Mesenchymal stem cell (in vitro differentiated cells and primary cell): Measurements from ENCODE around the gene RFXAP. TPM values are rescaled to one million over a fixed set of nuclear protein-coding genes. Genes with fewer than 3 reads are reported as not detected.

Experiments used
- DNase-seq: peaks from one replicate; pipeline ENCODE4 v3.0.0-alpha.2; 2013
- H2AFZ ChIP-seq: one replicate; pipeline ENCODE4 v1.6.1; 2013; ENCODE audit warnings: low read depth, mild to moderate bottlenecking, control low read depth, inconsistent platforms, low read length, moderate library complexity
- H2AK5ac ChIP-seq: 2 replicates; pipeline ENCODE4 v1.6.1; 2013; ENCODE audit warnings: low read length, moderate library complexity, mild to moderate bottlenecking, inconsistent platforms; ENCODE audit not compliant: severe bottlenecking
- H2BK120ac ChIP-seq: one replicate; pipeline ENCODE4 v1.6.1; 2013; ENCODE audit warnings: low read depth, mild to moderate bottlenecking, inconsistent platforms, low read length, moderate library complexity
- H2BK12ac ChIP-seq, 2 experiments: one replicate each; pipeline ENCODE4 v1.6.1; 2013; ENCODE audit warnings: inconsistent platforms in 2 of 2, low read length in 2 of 2, mild to moderate bottlenecking in 2 of 2, moderate library complexity in 2 of 2, control low read depth in 1 of 2
- H2BK15ac ChIP-seq: one replicate; pipeline ENCODE4 v1.6.1; 2013; ENCODE audit warnings: mild to moderate bottlenecking, low read depth, inconsistent platforms; ENCODE audit not compliant: poor library complexity, severe bottlenecking
- H2BK5ac ChIP-seq: 2 replicates; pipeline ENCODE4 v1.6.1; 2013; ENCODE audit warnings: low read depth, mild to moderate bottlenecking, low read length, control low read depth, inconsistent platforms; ENCODE audit not compliant: poor library complexity, severe bottlenecking
- H3K14ac ChIP-seq, 2 experiments: one replicate each; pipeline ENCODE4 v1.6.1; 2013; ENCODE audit warnings: inconsistent platforms in 2 of 2, low read length in 2 of 2, control low read depth in 1 of 2, mild to moderate bottlenecking in 1 of 2, moderate library complexity in 1 of 2
- H3K18ac ChIP-seq, 2 experiments: one replicate each; pipeline ENCODE4 v1.6.1; 2013; ENCODE audit warnings: inconsistent platforms in 2 of 2, low read length in 2 of 2, control low read depth in 1 of 2, low read depth in 1 of 2, mild to moderate bottlenecking in 1 of 2
- H3K23ac ChIP-seq, 2 experiments: one replicate each; pipeline ENCODE4 v1.6.1; 2013; ENCODE audit warnings: inconsistent platforms in 2 of 2, low read length in 2 of 2, mild to moderate bottlenecking in 2 of 2, moderate library complexity in 2 of 2, control low read depth in 1 of 2
- H3K27ac ChIP-seq: 2 replicates; pipeline ENCODE4 v1.5.1; 2013; ENCODE audit warnings: mild to moderate bottlenecking, moderate library complexity, low read length, control low read depth, inconsistent platforms; ENCODE audit not compliant: poor library complexity, severe bottlenecking
- H3K27me3 ChIP-seq, 2 experiments: 2 replicates each; pipeline versions ENCODE4 v1.6.1 to v1.7.0; 2013; ENCODE audit warnings: low read length in 2 of 2, mild to moderate bottlenecking in 2 of 2, moderate library complexity in 2 of 2, control low read depth in 1 of 2, inconsistent platforms in 1 of 2; ENCODE audit not compliant: control insufficient read depth in 1 of 2, insufficient read depth in 1 of 2
- H3K36me3 ChIP-seq, 2 experiments: 2 replicates each; pipeline versions ENCODE4 v1.6.1 to v1.7.0; 2013; ENCODE audit warnings: low read length in 2 of 2, control low read depth in 1 of 2, inconsistent platforms in 1 of 2, low read depth in 1 of 2, mild to moderate bottlenecking in 1 of 2; ENCODE audit not compliant: insufficient read depth in 2 of 2, control insufficient read depth in 1 of 2
- H3K4ac ChIP-seq, 2 experiments: one replicate each; pipeline ENCODE4 v1.6.1; 2013; ENCODE audit warnings: inconsistent platforms in 2 of 2, low read length in 2 of 2, mild to moderate bottlenecking in 2 of 2, moderate library complexity in 2 of 2, control low read depth in 1 of 2, low read depth in 1 of 2
- H3K4me1 ChIP-seq: 2 replicates; pipeline ENCODE4 v1.6.1; 2013; ENCODE audit warnings: low read depth, low read length, control low read depth; ENCODE audit not compliant: control insufficient read depth, insufficient read depth
- H3K4me2 ChIP-seq: 2 replicates; pipeline ENCODE4 v1.6.1; 2013; ENCODE audit warnings: low read length, mild to moderate bottlenecking, inconsistent platforms; ENCODE audit not compliant: poor library complexity, severe bottlenecking
- H3K4me3 ChIP-seq, 2 experiments: 2 replicates each; pipeline versions ENCODE4 v1.5.1 to v1.7.0; 2013; ENCODE audit warnings: low read length in 2 of 2, mild to moderate bottlenecking in 2 of 2, control low read depth in 1 of 2, low read depth in 1 of 2; ENCODE audit not compliant: insufficient read depth in 1 of 2
- H3K79me1 ChIP-seq: replicated peaks from 2 replicates; pipeline ENCODE4 v1.6.1; 2013; ENCODE audit warnings: mild to moderate bottlenecking, control low read depth, low read length, inconsistent platforms; ENCODE audit not compliant: poor library complexity, severe bottlenecking
- H3K9ac ChIP-seq: 2 replicates; pipeline ENCODE4 v1.7.0; 2013; ENCODE audit warnings: mild to moderate bottlenecking, low read length, moderate library complexity
- H3K9me3 ChIP-seq: 2 replicates; pipeline ENCODE4 v1.7.0; 2013; ENCODE audit warnings: mild to moderate bottlenecking, low read length; ENCODE audit not compliant: control insufficient read depth
- H4K8ac ChIP-seq: one replicate; pipeline ENCODE4 v1.6.1; 2013; ENCODE audit warnings: inconsistent platforms, mild to moderate bottlenecking, low read length, moderate library complexity
- H4K91ac ChIP-seq: one replicate; pipeline ENCODE4 v1.6.1; 2013; ENCODE audit warnings: mild to moderate bottlenecking, low read length, inconsistent platforms
- WGBS: methylation state at CpG from one replicate; pipeline ENCODE4 v1.1.7; 2013; ENCODE audit warnings: mixed read lengths; 5-methylcytosine and 5-hydroxymethylcytosine counted together
- polyA plus RNA-seq, 2 experiments: library from polyadenylated mRNA; stranded (reverse); fragments of 200-250 nt; gene quantifications; one replicate each; pipeline ENCODE4 v1.2.3, GENCODE V29; 2013

Gene RFXAP, protein sequence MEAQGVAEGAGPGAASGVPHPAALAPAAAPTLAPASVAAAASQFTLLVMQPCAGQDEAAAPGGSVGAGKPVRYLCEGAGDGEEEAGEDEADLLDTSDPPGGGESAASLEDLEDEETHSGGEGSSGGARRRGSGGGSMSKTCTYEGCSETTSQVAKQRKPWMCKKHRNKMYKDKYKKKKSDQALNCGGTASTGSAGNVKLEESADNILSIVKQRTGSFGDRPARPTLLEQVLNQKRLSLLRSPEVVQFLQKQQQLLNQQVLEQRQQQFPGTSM
- polyA plus RNA-seq (2013, experiment 1 of 2), result 3.2 TPM
- 3.7 TPM for polyA plus RNA-seq (2013, experiment 2 of 2)

DNA sequence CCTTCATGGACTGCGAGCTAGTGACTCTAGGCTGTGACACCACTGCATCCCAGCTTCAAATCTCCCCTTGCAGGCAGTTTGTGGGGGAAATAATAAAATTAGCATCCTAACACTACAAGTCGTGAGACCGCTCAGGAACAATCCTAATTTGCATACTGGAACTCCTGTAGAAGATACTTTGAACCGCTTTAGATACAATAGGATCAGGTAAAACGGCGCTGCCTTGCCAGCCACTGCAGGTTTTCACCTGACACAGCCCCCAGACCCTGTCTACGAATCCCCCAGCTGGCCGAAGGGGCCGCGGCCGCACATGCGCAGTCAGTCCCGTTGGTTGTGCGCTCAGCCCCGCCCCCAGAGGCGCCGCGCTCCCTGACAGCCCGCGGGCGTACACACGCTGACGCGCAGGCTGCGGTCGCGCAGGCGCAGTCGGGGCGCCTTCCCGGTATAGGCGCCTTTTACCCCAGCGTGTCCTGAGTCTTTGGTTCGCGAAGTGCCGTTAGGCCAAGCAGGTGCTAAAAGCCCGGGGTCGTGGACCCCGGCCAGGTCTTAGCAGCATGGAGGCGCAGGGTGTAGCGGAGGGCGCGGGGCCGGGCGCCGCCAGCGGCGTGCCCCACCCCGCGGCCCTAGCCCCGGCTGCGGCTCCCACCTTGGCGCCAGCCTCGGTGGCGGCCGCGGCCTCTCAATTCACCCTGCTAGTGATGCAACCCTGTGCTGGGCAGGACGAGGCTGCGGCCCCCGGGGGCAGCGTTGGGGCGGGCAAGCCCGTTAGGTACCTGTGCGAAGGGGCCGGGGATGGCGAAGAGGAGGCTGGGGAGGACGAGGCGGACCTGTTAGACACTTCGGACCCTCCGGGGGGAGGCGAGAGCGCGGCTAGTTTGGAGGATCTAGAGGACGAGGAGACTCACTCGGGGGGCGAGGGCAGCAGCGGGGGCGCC is at the start of gene RFXAP:
Gene RFXAP, plus strand, starts transcription at position 419 of the 935 bp plus-strand sequence. Its CDS starts 136 bp downstream, at position 555.
- Histone ChIP-seq H2BK5ac (no peak within 1 kb of the TSS), H3K79me1 (peaks cover 8% of the 10 kb centered on the region), H3K14ac (peak within 1 kb of the TSS in 1 of 2 experiments; percentile 79), H2BK12ac (no peak within 1 kb of the TSS), H2AK5ac (no peak within 1 kb of the TSS), H2BK120ac (no peak within 1 kb of the TSS), H3K4me3 (peak within 1 kb of the TSS; percentile 71 to 85), H3K4me1 (peaks cover 6% of the 10 kb centered on the region), H3K4me2 (peak within 1 kb of the TSS; percentile 68), H4K91ac (no peak within 1 kb of the TSS), H3K9ac (peak within 1 kb of the TSS; percentile 84), H3K36me3 (no peaks in the 10 kb centered on the region), H2AFZ (peak within 1 kb of the TSS; percentile 86), H3K9me3 (no peaks in the 10 kb centered on the region), H3K23ac (peak within 1 kb of the TSS in 1 of 2 experiments; percentile 79), H2BK15ac (no peak within 1 kb of the TSS), H3K27ac (no peak within 1 kb of the TSS), H3K27me3 (no peaks in the 10 kb centered on the region), H3K18ac (peak within 1 kb of the TSS in 1 of 2 experiments; percentile 69), H3K4ac (peak within 1 kb of the TSS in 1 of 2 experiments; percentile 86), H4K8ac (peak within 1 kb of the TSS; percentile 70)
- peak; percentile 85 for DNase-seq
- under 1% methylated on average over 73 of the region's 78 CpGs for WGBS

DNA sequence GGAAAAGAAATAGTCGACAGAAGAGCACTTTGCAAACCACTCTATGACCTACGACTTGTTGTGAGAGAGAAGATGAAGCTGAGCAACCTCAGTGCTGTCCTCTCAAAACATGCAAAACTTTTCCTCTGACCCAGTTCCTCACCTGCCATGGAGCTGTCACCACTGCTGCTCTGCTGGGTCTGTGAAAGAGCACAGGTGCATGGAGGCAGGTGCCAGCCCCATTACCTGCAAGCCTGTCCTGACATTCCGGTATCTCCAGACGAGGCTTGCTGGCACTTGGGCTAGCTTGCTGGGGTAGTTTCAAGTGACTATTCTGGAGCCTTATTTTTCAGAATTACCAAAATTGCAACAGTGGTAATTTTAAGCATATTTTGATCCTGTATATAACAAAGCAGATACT is 49.5 kb upstream of the RFXAP start:
- Histone ChIP-seq H2BK5ac (no peak overlapping the region), H3K27me3 (no peaks in the 10 kb centered on the region), H4K91ac (no peak overlapping the region), H3K18ac (no peak overlapping the region), H3K4ac (no peak overlapping the region), H3K4me2 (no peak overlapping the region), H2AK5ac (no peak overlapping the region), H2BK120ac (no peak overlapping the region), H2BK12ac (no peak overlapping the region), H3K9ac (no peak overlapping the region), H3K4me1 (no peaks in the 10 kb centered on the region), H3K36me3 (no peaks in the 10 kb centered on the region), H4K8ac (no peak overlapping the region), H3K23ac (no peak overlapping the region), H3K79me1 (no peaks in the 10 kb centered on the region), H3K9me3 (peaks cover 8% of the 10 kb centered on the region), H3K27ac (no peak overlapping the region), H3K14ac (no peak overlapping the region), H2BK15ac (no peak overlapping the region), H2AFZ (no peak overlapping the region), H3K4me3 (no peak overlapping the region)
- no peak for DNase-seq
- WGBS, result 89% methylated on average over 3 of the region's 4 CpGs

DNA sequence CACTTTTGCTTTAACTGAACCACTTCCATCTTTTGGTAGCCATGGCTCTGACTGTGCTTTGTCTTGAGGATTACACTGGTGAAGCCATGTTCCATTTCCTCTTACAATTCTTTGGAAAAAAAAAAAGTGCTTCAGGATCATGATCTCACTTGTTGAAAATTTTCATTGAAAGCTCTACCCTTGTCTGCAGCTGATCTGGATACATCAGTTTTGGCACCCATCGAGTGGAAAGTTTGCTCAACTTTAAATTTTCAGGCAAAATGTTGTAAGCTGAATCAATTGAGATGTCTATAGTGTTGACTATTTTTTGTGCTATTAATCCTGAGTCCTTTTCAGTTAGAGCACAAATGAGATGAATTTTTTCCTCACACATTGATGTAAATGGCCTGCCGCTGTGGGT is 48.3 kb upstream of the RFXAP start:
- Histone ChIP-seq H3K79me1 (no peaks in the 10 kb centered on the region), H4K8ac (no peak overlapping the region), H3K36me3 (no peaks in the 10 kb centered on the region), H3K4me1 (no peaks in the 10 kb centered on the region), H3K9me3 (peaks cover 8% of the 10 kb centered on the region), H4K91ac (no peak overlapping the region), H3K9ac (no peak overlapping the region), H3K4me3 (no peak overlapping the region), H3K14ac (no peak overlapping the region), H2BK12ac (no peak overlapping the region), H2BK15ac (no peak overlapping the region), H3K27me3 (no peaks in the 10 kb centered on the region), H2AK5ac (no peak overlapping the region), H2BK120ac (no peak overlapping the region), H3K23ac (no peak overlapping the region), H3K18ac (no peak overlapping the region), H3K27ac (no peak overlapping the region), H3K4ac (no peak overlapping the region), H3K4me2 (no peak overlapping the region), H2AFZ (no peak overlapping the region), H2BK5ac (no peak overlapping the region)
- WGBS, result 81% methylated on average over 1 of the region's 2 CpGs
- no peak for DNase-seq

DNA sequence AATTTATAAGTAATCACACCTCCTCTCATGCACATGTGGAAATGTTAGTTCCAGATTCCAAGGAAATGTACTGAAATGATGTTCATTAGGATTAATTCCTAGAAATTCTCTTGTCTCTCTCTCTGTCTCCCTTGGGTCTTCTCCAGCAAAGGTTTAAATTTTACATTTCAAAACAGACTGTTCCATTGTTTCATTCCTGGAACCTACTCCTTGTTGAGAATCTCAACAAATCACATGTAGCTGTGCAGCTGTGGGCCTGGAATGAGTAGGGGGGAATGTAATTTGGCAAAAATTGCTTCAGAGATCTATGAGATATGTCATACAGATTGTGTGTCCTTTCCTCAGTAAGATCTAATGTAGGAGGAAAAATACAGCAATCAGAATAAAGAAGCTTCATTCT is 46.2 kb upstream of the RFXAP start:
- Histone ChIP-seq H3K27ac (no peak overlapping the region), H3K36me3 (no peaks in the 10 kb centered on the region)

More for the DNA sequence above, 46.2 kb upstream of the RFXAP start:
- Histone ChIP-seq H3K23ac (no peak overlapping the region), H3K14ac (no peak overlapping the region), H3K4me3 (no peak overlapping the region), H2BK15ac (no peak overlapping the region), H3K4me1 (peaks cover under 1% of the 10 kb centered on the region), H3K4me2 (no peak overlapping the region), H3K9me3 (no peaks in the 10 kb centered on the region), H3K79me1 (no peaks in the 10 kb centered on the region), H3K9ac (no peak overlapping the region), H2AFZ (no peak overlapping the region), H2BK120ac (no peak overlapping the region), H2AK5ac (no peak overlapping the region), H3K27me3 (peaks cover 0 to 9% of the 10 kb centered on the region in 2 experiments), H2BK5ac (no peak overlapping the region), H2BK12ac (no peak overlapping the region), H4K8ac (no peak overlapping the region), H3K4ac (no peak overlapping the region), H4K91ac (no peak overlapping the region), H3K18ac (no peak overlapping the region)
- no peak for DNase-seq
